BLaER1 (cell line): ENCODE results near the gene TGFB3.
A peak's percentile ranks its signal among the peaks of the same experiment; 100 is the strongest.

Experiments
- H3K27ac ChIP-seq: shearing (Covaris generic); formaldehyde crosslinking; 2 replicates; pipeline ENCODE4 v1.8.1; 2022
- H3K27me3 ChIP-seq: shearing (Covaris generic); formaldehyde crosslinking; 2 replicates; pipeline ENCODE4 v1.8.1; 2022
- H3K36me3 ChIP-seq: shearing (Covaris generic); formaldehyde crosslinking; 2 replicates; pipeline ENCODE4 v1.8.1; 2022
- H3K4me1 ChIP-seq: shearing (Covaris generic); formaldehyde crosslinking; 2 replicates; pipeline ENCODE4 v1.8.1; 2022
- H3K4me2 ChIP-seq: shearing (Covaris generic); formaldehyde crosslinking; 2 replicates; pipeline ENCODE4 v1.8.1; 2022
- H3K4me3 ChIP-seq: shearing (Covaris generic); formaldehyde crosslinking; 2 replicates; pipeline ENCODE4 v1.8.1; 2022
- H3K9ac ChIP-seq: shearing (Covaris generic); formaldehyde crosslinking; 2 replicates; pipeline ENCODE4 v1.8.1; 2022
- H3K9me3 ChIP-seq: shearing (Covaris generic); formaldehyde crosslinking; 2 replicates; pipeline ENCODE4 v1.8.1; 2022
- H4K20me1 ChIP-seq: shearing (Covaris generic); formaldehyde crosslinking; 2 replicates; pipeline ENCODE4 v1.8.1; 2022
- Cebpa-rat ChIP-seq: shearing (Covaris generic); IDR thresholded peaks from 2 replicates; pipeline ENCODE4 v1.8.1; 2022

The TGFB3 gene

GRCh38 chr14:76007852-76008251, 26.1 kb upstream of the TGFB3 start:
- no peaks in the 10 kb centered on the region for H4K20me1 ChIP-seq
- no peaks in the 10 kb centered on the region for H3K27me3 ChIP-seq
- H3K4me3 ChIP-seq = no peak overlapping the region
- H3K4me2 ChIP-seq = no peak overlapping the region
- no peak overlapping the region for H3K9ac ChIP-seq
- no peak overlapping the region for H3K27ac ChIP-seq
- H3K4me1 ChIP-seq = no peaks in the 10 kb centered on the region
- no peak for TF ChIP-seq Cebpa-rat
- H3K9me3 ChIP-seq = peaks cover 26% of the 10 kb centered on the region
- peaks cover 35% of the 10 kb centered on the region for H3K36me3 ChIP-seq

- Histone ChIP-seq H3K36me3 (peaks cover 35% of the 10 kb centered on the region), H3K27ac (no peak overlapping the region), H3K4me2 (no peak overlapping the region), H3K9ac (no peak overlapping the region), H3K4me3 (no peak overlapping the region), H3K9me3 (peaks cover 26% of the 10 kb centered on the region), H3K27me3 (no peaks in the 10 kb centered on the region), H3K4me1 (no peaks in the 10 kb centered on the region), H4K20me1 (no peaks in the 10 kb centered on the region)
- no peak for TF ChIP-seq Cebpa-rat
Observed at GRCh38 chr14:76007379-76007778, 25.6 kb upstream of the TGFB3 start.

GRCh38 chr14:76006253-76006652, 24.5 kb upstream of the TGFB3 start:
- H3K36me3 ChIP-seq = peaks cover 43% of the 10 kb centered on the region
- no peak overlapping the region for H3K27ac ChIP-seq
- no peak overlapping the region for H3K9ac ChIP-seq
- no peak for TF ChIP-seq Cebpa-rat
- H4K20me1 ChIP-seq = no peaks in the 10 kb centered on the region
- no peaks in the 10 kb centered on the region for H3K4me1 ChIP-seq
- no peaks in the 10 kb centered on the region for H3K27me3 ChIP-seq
- H3K9me3 ChIP-seq = peaks cover 26% of the 10 kb centered on the region
- no peak overlapping the region for H3K4me3 ChIP-seq
- no peak overlapping the region for H3K4me2 ChIP-seq

GRCh38 chr14:76002383-76002782, 20.6 kb upstream of the TGFB3 start:
- no peaks in the 10 kb centered on the region for H3K27me3 ChIP-seq
- peaks cover 56% of the 10 kb centered on the region for H3K36me3 ChIP-seq
- peaks cover 26% of the 10 kb centered on the region for H3K9me3 ChIP-seq
- H3K4me3 ChIP-seq = no peak overlapping the region
- no peaks in the 10 kb centered on the region for H3K4me1 ChIP-seq
- H3K4me2 ChIP-seq = no peak overlapping the region
- no peaks in the 10 kb centered on the region for H4K20me1 ChIP-seq
- no peak overlapping the region for H3K9ac ChIP-seq
- no peak for TF ChIP-seq Cebpa-rat
- H3K27ac ChIP-seq = no peak overlapping the region

- Histone ChIP-seq H3K27ac (no peak overlapping the region), H3K9ac (no peak overlapping the region), H3K27me3 (no peaks in the 10 kb centered on the region), H3K4me3 (no peak overlapping the region), H3K4me2 (no peak overlapping the region), H3K4me1 (no peaks in the 10 kb centered on the region), H3K9me3 (peaks cover 11% of the 10 kb centered on the region), H4K20me1 (no peaks in the 10 kb centered on the region), H3K36me3 (peaks cover 47% of the 10 kb centered on the region)
- TF ChIP-seq Cebpa-rat = no peak
Observed at GRCh38 chr14:75999511-76000190, 17.9 kb upstream of the TGFB3 start.

- no peaks in the 10 kb centered on the region for H3K9me3 ChIP-seq
- peaks cover 24% of the 10 kb centered on the region for H3K4me1 ChIP-seq
- no peak overlapping the region for H3K27ac ChIP-seq
- H3K36me3 ChIP-seq = peaks cover 36% of the 10 kb centered on the region
- no peak overlapping the region for H3K4me3 ChIP-seq
- no peaks in the 10 kb centered on the region for H3K27me3 ChIP-seq
- no peaks in the 10 kb centered on the region for H4K20me1 ChIP-seq
- no peak for TF ChIP-seq Cebpa-rat
- no peak overlapping the region for H3K9ac ChIP-seq
- H3K4me2 ChIP-seq = no peak overlapping the region
Observed at GRCh38 chr14:75996488-75996887, 14.7 kb upstream of the TGFB3 start.

- Histone ChIP-seq H3K4me3 (no peak overlapping the region), H3K36me3 (peaks cover 26% of the 10 kb centered on the region; the same call in 1 of the 2 replicates), H3K27me3 (no peaks in the 10 kb centered on the region), H4K20me1 (no peaks in the 10 kb centered on the region), H3K27ac (no peak overlapping the region), H3K9me3 (no peaks in the 10 kb centered on the region), H3K4me2 (no peak overlapping the region), H3K9ac (no peak overlapping the region), H3K4me1 (peaks cover 25% of the 10 kb centered on the region)
- TF ChIP-seq Cebpa-rat = no peak
Observed at GRCh38 chr14:75995372-75996041, 13.7 kb upstream of the TGFB3 start.

GRCh38 chr14:75993567-75994041, 11.8 kb upstream of the TGFB3 start:
- no peak for TF ChIP-seq Cebpa-rat
- Histone ChIP-seq H3K4me3 (no peak overlapping the region), H4K20me1 (no peaks in the 10 kb centered on the region), H3K36me3 (peaks cover 15% of the 10 kb centered on the region; the same call in 1 of the 2 replicates), H3K4me2 (peak overlapping the region; percentile 44), H3K9ac (no peak overlapping the region), H3K4me1 (peaks cover 25% of the 10 kb centered on the region), H3K9me3 (no peaks in the 10 kb centered on the region), H3K27me3 (no peaks in the 10 kb centered on the region), H3K27ac (no peak overlapping the region)

GRCh38 chr14:75991753-75992152, 10.0 kb upstream of the TGFB3 start:
- Histone ChIP-seq H3K4me2 (peak overlapping the region; percentile 50), H3K9ac (no peak overlapping the region), H3K4me3 (no peak overlapping the region), H3K4me1 (peaks cover 25% of the 10 kb centered on the region), H3K36me3 (peaks cover 6% of the 10 kb centered on the region; the same call in 1 of the 2 replicates), H3K27me3 (no peaks in the 10 kb centered on the region), H3K27ac (no peak overlapping the region), H3K9me3 (no peaks in the 10 kb centered on the region), H4K20me1 (no peaks in the 10 kb centered on the region)
- no peak for TF ChIP-seq Cebpa-rat

GRCh38 chr14:75990297-75990696, 8.5 kb upstream of the TGFB3 start:
- Histone ChIP-seq H3K4me3 (no peak overlapping the region), H3K4me1 (peaks cover 33% of the 10 kb centered on the region), H3K36me3 (peaks cover under 1% of the 10 kb centered on the region; the same call in 1 of the 2 replicates), H3K27me3 (no peaks in the 10 kb centered on the region), H3K27ac (no peak overlapping the region), H3K4me2 (no peak overlapping the region), H4K20me1 (no peaks in the 10 kb centered on the region), H3K9ac (no peak overlapping the region), H3K9me3 (no peaks in the 10 kb centered on the region)
- TF ChIP-seq Cebpa-rat = no peak
